ENCODE results near the gene SNPH. TPM values are rescaled to one million over a fixed set of nuclear protein-coding genes. Genes with fewer than 3 reads are reported as not detected.

Gene SNPH
- polyA plus RNA-seq, 2 of the 4 experiments (the other 2 are of a cell fraction): 1.1 to 5.2 TPM

DNA sequence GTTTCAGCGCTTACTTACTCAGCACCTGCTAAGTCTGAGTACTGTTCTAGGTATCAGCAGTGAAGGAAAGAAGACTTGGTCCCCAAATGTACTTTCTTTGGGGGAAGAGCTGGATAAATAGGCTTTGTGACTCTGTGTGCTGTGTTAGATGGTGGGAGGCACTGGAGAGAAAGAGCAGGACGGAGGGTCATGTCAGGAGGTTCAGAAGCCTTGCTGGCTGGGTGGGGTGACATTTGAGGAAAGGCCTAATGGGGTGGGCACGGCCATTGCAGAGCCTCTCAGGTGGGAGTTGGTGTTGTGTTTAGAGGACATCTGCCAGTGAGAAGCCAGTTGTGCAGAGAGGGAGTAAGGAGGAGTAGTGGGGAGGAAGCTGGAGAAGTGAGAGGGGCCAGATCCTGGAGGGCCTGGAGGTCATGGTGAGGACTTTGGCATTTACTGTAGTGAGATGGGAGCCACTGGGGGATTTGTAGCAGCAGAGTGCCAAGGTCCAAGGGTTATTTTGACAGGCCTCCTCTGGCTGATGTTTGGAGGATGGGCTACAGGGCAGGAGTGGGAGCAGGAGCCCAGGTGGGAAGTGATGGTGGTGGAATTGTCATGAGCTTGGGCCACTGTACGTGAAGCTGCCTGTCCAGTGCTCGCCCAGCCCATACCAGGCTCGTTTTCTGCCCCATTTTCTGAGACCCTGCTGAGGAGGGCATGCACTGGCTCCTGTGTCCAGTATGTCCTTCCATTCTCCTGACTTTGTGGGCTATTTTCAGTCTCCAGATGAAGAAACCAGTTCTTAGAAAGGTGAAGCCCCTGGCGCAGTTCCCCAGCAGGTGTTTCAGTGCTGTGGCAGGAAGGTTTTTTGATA is 62.0 kb downstream of the SNPH start:
- TF ChIP-seq ATOH8 (CRISPR knock-in tag; IDR thresholded peaks at IDR 0.05; ENCODE audit: low read depth): no peak
- no peak for TF ChIP-seq CBX8 (IDR thresholded peaks at IDR 0.05)
- TF ChIP-seq KDM1A (IDR thresholded peaks at IDR 0.05; ENCODE audit: low read depth): no peak
- TF ChIP-seq RARB (CRISPR knock-in tag; IDR thresholded peaks at IDR 0.05): no peak
- no peak for TF ChIP-seq CEBPB (IDR thresholded peaks at IDR 0.05)
- no peak for TF ChIP-seq RFX5 (IDR thresholded peaks at IDR 0.05)
- no peak for TF ChIP-seq GATA3 (IDR thresholded peaks at IDR 0.05; ENCODE audit: borderline replicate concordance)
- TF ChIP-seq TP53 (CRISPR knock-in tag; IDR thresholded peaks at IDR 0.05): no peak
- no peak for TF ChIP-seq ESRRA (IDR thresholded peaks at IDR 0.05; ENCODE audit: borderline replicate concordance, low read length)
- TF ChIP-seq FOSL2 (IDR thresholded peaks at IDR 0.05): no peak
- TF ChIP-seq FOSL2 (CRISPR knock-in tag; IDR thresholded peaks at IDR 0.05): no peak
- no peak for TF ChIP-seq RAD21 (conservative IDR thresholded peaks at IDR 0.05 in 1 of 2, IDR thresholded peaks at IDR 0.05 in 1 of 2)
- TF ChIP-seq NPAS2 (CRISPR knock-in tag; IDR thresholded peaks at IDR 0.05; ENCODE audit: borderline replicate concordance): no peak
- TF ChIP-seq ZNF302 (CRISPR knock-in tag; IDR thresholded peaks at IDR 0.05): no peak
- TF ChIP-seq, protein P1, sequence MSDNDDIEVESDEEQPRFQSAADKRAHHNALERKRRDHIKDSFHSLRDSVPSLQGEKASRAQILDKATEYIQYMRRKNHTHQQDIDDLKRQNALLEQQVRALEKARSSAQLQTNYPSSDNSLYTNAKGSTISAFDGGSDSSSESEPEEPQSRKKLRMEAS (IDR thresholded peaks at IDR 0.05): no peak
- peaks cover 37% of the 10 kb centered on the region for H3K4me1 ChIP-seq
- FAIRE-seq (no peak), ATAC-seq (no peak), DNase-seq (ENCODE audit: low read depth in 1 of 2, low spot score in 1 of 2) (no peak)
- CTCF ChIA-PET: interaction anchor here (0.6 to 2.0 kb wide), 7 partner anchors 9 to 176 kb away, joined by 3 to 9 read pairs (median 3); no protein-coding TSS in a partner anchor
- no peak overlapping the region for H3K27ac ChIP-seq
- H3K4me2 ChIP-seq: peak overlapping the region; percentile 95; the same call in 2 of the 3 replicates
- no peak overlapping the region for H3K4me3 ChIP-seq
- no peaks in the 10 kb centered on the region for H3K9me3 ChIP-seq
- 88% methylated on average over 7 of the region's 7 CpGs for WGBS (ENCODE audit: missing lambda C conversion rate)
- POLR2A ChIA-PET: no interaction called here

- TF ChIP-seq EHMT2 (IDR thresholded peaks at IDR 0.05; ENCODE audit: low read depth) (no peak), HOXB5 (CRISPR knock-in tag; IDR thresholded peaks at IDR 0.05) (no peak), PHF8 (IDR thresholded peaks at IDR 0.05; ENCODE audit: borderline replicate concordance, low read depth) (no peak), E2F6 (IDR thresholded peaks at IDR 0.05; ENCODE audit: borderline replicate concordance, low read depth) (no peak), BHLHE40 (IDR thresholded peaks at IDR 0.05; ENCODE audit: low read depth, low read length) (no peak), ZC3H11A (IDR thresholded peaks at IDR 0.05) (no peak)
- ChIA-PET POLR2A (no interaction called here), CTCF (interaction anchor here (0.6 to 2.1 kb wide), 6 partner anchors 10 to 174 kb away, joined by 3 to 10 read pairs (median 3); no protein-coding TSS in a partner anchor)
- ATAC-seq: no peak
- no peak for DNase-seq (ENCODE audit: low read depth in 1 of 2, low spot score in 1 of 2)
- peak within 1 kb of the TSS; percentile 95; the same call in 2 of the 3 replicates for H3K4me2 ChIP-seq
- no peaks in the 10 kb centered on the region for H3K9me3 ChIP-seq
- H3K4me3 ChIP-seq: no peak within 1 kb of the TSS
- FAIRE-seq: no peak
- 0 out of 6 replicates have a peak within 1 kb of the TSS, but pooled peaks of 1 of the 2 experiments have one; percentile 12 for H3K27ac ChIP-seq
- WGBS (ENCODE audit: missing lambda C conversion rate): 86% methylated on average over 8 of the region's 8 CpGs
- peaks cover 37% of the 10 kb centered on the region for H3K4me1 ChIP-seq
These were observed 62.7 kb downstream of the SNPH start, which contains the start of gene SDCBP2 for GRCh38 chr20:1328680-1329330. SDCBP2 (minus strand) TSS chr20:1329139; CDS start chr20:1320416, 8,723 bp downstream.
